Thyroid gland (tissue), 4 donors: Measurements from ENCODE around the gene BTBD16. TPM values are rescaled to one million over a fixed set of nuclear protein-coding genes. Genes with fewer than 3 reads are reported as not detected.

Experiments used
- DNase-seq, 2 donors: peaks; one replicate each; pipeline ENCODE4 v3.0.0-alpha.2; 2019
- H3K27ac ChIP-seq, 3 donors: fragments of 200-600 bp; sonication (generic); 1 replicate in 2 of 3; 2 replicates in 1 of 3; pipeline ENCODE4 v1.5.1; 2016 to 2019; ENCODE audit warnings: mild to moderate bottlenecking in 1 of 3, moderate library complexity in 1 of 3
- H3K27me3 ChIP-seq: fragments of 200-600 bp; sonication (generic); one replicate; pipeline ENCODE4 v1.5.1; 2019
- H3K36me3 ChIP-seq, 2 donors: fragments of 200-600 bp; sonication (generic); one replicate each; pipeline ENCODE4 v1.5.1; 2016 to 2019
- H3K4me1 ChIP-seq, 2 donors: fragments of 200-600 bp; sonication (generic); one replicate each; pipeline ENCODE4 v1.5.1; 2017 to 2019
- H3K4me3 ChIP-seq, 3 donors: fragments of 200-600 bp; sonication (generic); replicated peaks in 1 of 3; 1 replicate in 2 of 3; 2 replicates in 1 of 3; pipeline ENCODE4 v1.5.1; 2016; ENCODE audit warnings: mild to moderate bottlenecking in 1 of 3
- H3K9me3 ChIP-seq: fragments of 200-600 bp; sonication (generic); one replicate; pipeline ENCODE4 v1.5.1; 2017
- CTCF ChIP-seq, 6 experiments: fragments of 200-600 bp in 3 of 6; fragments of 450-650 bp in 3 of 6; sonication (generic) in 3 of 6; IDR thresholded peaks; one replicate each; pipeline ENCODE4 v1.5.1; 2016 to 2019; ENCODE audit warnings: antibody characterized with exemption in 6 of 6, mild to moderate bottlenecking in 2 of 6, inconsistent platforms in 1 of 6, moderate library complexity in 1 of 6
- POLR2A ChIP-seq, 2 donors: fragments of 450-650 bp; IDR thresholded peaks; one replicate each; pipeline ENCODE4 v1.6.1; 2017; ENCODE audit warnings: antibody characterized with exemption in 2 of 2, mild to moderate bottlenecking in 2 of 2, moderate library complexity in 1 of 2
- WGBS, 2 donors: methylation state at CpG; one replicate each; pipeline ENCODE4 v1.1.5; 2017; 5-methylcytosine and 5-hydroxymethylcytosine counted together
- intact Hi-C: fragments of 100-400 bp; cut with DNase I; formaldehyde crosslinking; loops from one replicate; pipeline ENCODE4 v1.15.1; 2023
- total RNA-seq, 4 donors: library from RNA; depleted of rRNA; stranded (reverse); fragments of >200 nt; gene quantifications; one replicate each; pipeline ENCODE4 v1.2.3, GENCODE V29; 2016

BTBD16 gene
- total RNA-seq, 4 donors from 2014 or later: 0.11 TPM; not detected in 3

GRCh38 chr10:122253605-122254004 is 17.5 kb upstream of the BTBD16 start:
- DNase-seq: no peak
- peaks cover 19 to 41% of the 10 kb centered on the region in 2 donors for H3K36me3 ChIP-seq
- intact Hi-C loops: no loop called here
- no peaks in the 10 kb centered on the region for H3K27me3 ChIP-seq
- H3K27ac ChIP-seq: no peak overlapping the region
- no peaks in the 10 kb centered on the region for H3K9me3 ChIP-seq
- H3K4me1 ChIP-seq: peaks cover 5 to 12% of the 10 kb centered on the region in 2 donors
- H3K4me3 ChIP-seq: no peak overlapping the region
- WGBS, 2 donors: 94 to 95% methylated on average over 2 of the region's 2 CpGs
- TF ChIP-seq CTCF (IDR thresholded peaks at IDR 0.05): no peak
- TF ChIP-seq POLR2A (IDR thresholded peaks at IDR 0.05): no peak

GRCh38 chr10:122254831-122255230 is 16.3 kb upstream of the BTBD16 start:
- Histone ChIP-seq H3K36me3 (peaks cover 7 to 29% of the 10 kb centered on the region in 2 donors), H3K4me1 (peaks cover 6 to 18% of the 10 kb centered on the region in 2 donors), H3K27ac (no peak overlapping the region), H3K27me3 (no peaks in the 10 kb centered on the region), H3K9me3 (no peaks in the 10 kb centered on the region), H3K4me3 (no peak overlapping the region)
- 79 to 88% methylated on average over 5 of the region's 5 CpGs for WGBS, 2 donors
- no peak for DNase-seq
- TF ChIP-seq CTCF (IDR thresholded peaks at IDR 0.05) (no peak), POLR2A (IDR thresholded peaks at IDR 0.05) (no peak)
- intact Hi-C loops: no loop called here

- no peak for TF ChIP-seq CTCF (IDR thresholded peaks at IDR 0.05)
- no peak for TF ChIP-seq POLR2A (IDR thresholded peaks at IDR 0.05)
- H3K9me3 ChIP-seq: no peaks in the 10 kb centered on the region
- peaks cover 6 to 18% of the 10 kb centered on the region in 2 donors for H3K4me1 ChIP-seq
- H3K4me3 ChIP-seq: no peak overlapping the region
- WGBS, 2 donors: 92 to 93% methylated on average over 11 to 13 of the region's 14 CpGs
- no peaks in the 10 kb centered on the region for H3K27me3 ChIP-seq
- DNase-seq: no peak
- intact Hi-C loops: no loop called here
- no peak overlapping the region for H3K27ac ChIP-seq
- peaks cover 0 to 24% of the 10 kb centered on the region in 2 donors for H3K36me3 ChIP-seq
Measured at GRCh38 chr10:122255509-122256301, 15.4 kb upstream of the BTBD16 start.

GRCh38 chr10:122257041-122257440 is 14.1 kb upstream of the BTBD16 start:
- 88 to 96% methylated on average over 3 of the region's 3 CpGs for WGBS, 2 donors
- DNase-seq: no peak
- TF ChIP-seq CTCF (IDR thresholded peaks at IDR 0.05) (no peak), POLR2A (IDR thresholded peaks at IDR 0.05) (no peak)
- H3K36me3 ChIP-seq: peaks cover 0 to 20% of the 10 kb centered on the region in 2 donors
- H3K27me3 ChIP-seq: no peaks in the 10 kb centered on the region
- peak overlapping the region in 2 of 3 donors; percentile 66 to 94 for H3K27ac ChIP-seq
- H3K4me3 ChIP-seq: no peak overlapping the region
- H3K4me1 ChIP-seq: peaks cover 6 to 18% of the 10 kb centered on the region in 2 donors
- no peaks in the 10 kb centered on the region for H3K9me3 ChIP-seq
- intact Hi-C loops: no loop called here
